ENCODE measurements around the gene RSPH9. TPM values are rescaled to one million over a fixed set of nuclear protein-coding genes. Genes with fewer than 3 reads are reported as not detected.

The RSPH9 gene
- total RNA-seq, 1 donor from 2014 or later, result 0.68 TPM

- DNase-seq (ENCODE audit: low spot score), result no peak
Observed at GRCh38 chr6:43709654-43710303, 64.9 kb downstream of the RSPH9 start.

GRCh38 chr6:43710576-43710975, 65.7 kb downstream of the RSPH9 start:
- no peak for DNase-seq (ENCODE audit: low spot score)

- DNase-seq (ENCODE audit: low spot score), result no peak
Observed at GRCh38 chr6:43712579-43712978, 67.7 kb downstream of the RSPH9 start.

GRCh38 chr6:43713643-43714310, 68.9 kb downstream of the RSPH9 start:
- no peak for DNase-seq (ENCODE audit: low spot score)

- DNase-seq (ENCODE audit: low spot score), result no peak
Observed at GRCh38 chr6:43714311-43715055, 69.6 kb downstream of the RSPH9 start.

GRCh38 chr6:43715056-43715788, 70.4 kb downstream of the RSPH9 start:
- no peak for DNase-seq (ENCODE audit: low spot score)

GRCh38 chr6:43716099-43716498, 71.3 kb downstream of the RSPH9 start:
- DNase-seq (ENCODE audit: low spot score), result no peak

GRCh38 chr6:43717389-43717788, 72.6 kb downstream of the RSPH9 start:
- DNase-seq (ENCODE audit: low spot score), result no peak

- DNase-seq (ENCODE audit: low spot score), result no peak
Observed at GRCh38 chr6:43717822-43718221, 73.0 kb downstream of the RSPH9 start.

GRCh38 chr6:43718387-43719105, 73.7 kb downstream of the RSPH9 start:
- no peak for DNase-seq (ENCODE audit: low spot score)

- no peak for DNase-seq (ENCODE audit: low spot score)
Observed at GRCh38 chr6:43719511-43719910, 74.7 kb downstream of the RSPH9 start.

- no peak for DNase-seq (ENCODE audit: low spot score)
Observed at GRCh38 chr6:43720999-43721398, 76.2 kb downstream of the RSPH9 start.

Other genes with a start within 250 kb of the RSPH9 start
- gene ABCC10, start 217.5 kb upstream of the RSPH9 start, total RNA-seq, result 52.7 TPM
- gene DLK2, start 189.5 kb upstream of the RSPH9 start, total RNA-seq, result 3.2 TPM
- 36.5 TPM for gene TJAP1, start 167.5 kb upstream of the RSPH9 start, total RNA-seq
- 0.57 TPM for gene LRRC73, start 134.7 kb upstream of the RSPH9 start, total RNA-seq
- 84.6 TPM for gene YIPF3, start 128.1 kb upstream of the RSPH9 start, total RNA-seq
- 60.4 TPM for gene POLR1C, start 127.9 kb upstream of the RSPH9 start, total RNA-seq
- gene XPO5, start 69.0 kb upstream of the RSPH9 start, total RNA-seq, result 47.9 TPM
- 10.8 TPM for gene POLH, start 68.9 kb upstream of the RSPH9 start, total RNA-seq
- gene GTPBP2, start 15.8 kb upstream of the RSPH9 start, total RNA-seq, result 74.1 TPM
- gene MAD2L1BP, start 9.2 kb upstream of the RSPH9 start, total RNA-seq, result 27.2 TPM
- gene MRPS18A, start 42.8 kb downstream of the RSPH9 start, total RNA-seq, result 41.8 TPM
- gene VEGFA, start 125.2 kb downstream of the RSPH9 start, total RNA-seq, result 261 TPM